Coronary artery (tissue), 2 donors: ENCODE measurements around the gene TACR3.
"Not testable (repeated sequence)": the region's sequence is repeated elsewhere in the genome, so short reads cannot be mapped to it uniquely, and the experiment has no call there.

ENCODE experiments used
- DNase-seq: peaks from one replicate; pipeline ENCODE4 v3.0.0-alpha.2; 2017; ENCODE audit warnings: low spot score
- H3K27ac ChIP-seq, 2 donors: fragments of 200-600 bp; sonication (generic); one replicate each; pipeline ENCODE4 v1.5.1; 2016 to 2019
- H3K4me3 ChIP-seq: fragments of 200-600 bp; sonication (generic); 2 replicates; pipeline ENCODE4 v1.5.1; 2016; ENCODE audit warnings: mild to moderate bottlenecking, moderate library complexity
- CTCF ChIP-seq: fragments of 200-600 bp; sonication (generic); IDR thresholded peaks from one replicate; pipeline ENCODE4 v1.5.1; 2019; ENCODE audit warnings: antibody characterized with exemption

Gene TACR3

GRCh38 chr4:103645991-103646390, 73.8 kb downstream of the TACR3 start:
- no peak for DNase-seq
- H3K27ac ChIP-seq, result no peak overlapping the region
- no peak for TF ChIP-seq CTCF
- no peak overlapping the region for H3K4me3 ChIP-seq

DNA sequence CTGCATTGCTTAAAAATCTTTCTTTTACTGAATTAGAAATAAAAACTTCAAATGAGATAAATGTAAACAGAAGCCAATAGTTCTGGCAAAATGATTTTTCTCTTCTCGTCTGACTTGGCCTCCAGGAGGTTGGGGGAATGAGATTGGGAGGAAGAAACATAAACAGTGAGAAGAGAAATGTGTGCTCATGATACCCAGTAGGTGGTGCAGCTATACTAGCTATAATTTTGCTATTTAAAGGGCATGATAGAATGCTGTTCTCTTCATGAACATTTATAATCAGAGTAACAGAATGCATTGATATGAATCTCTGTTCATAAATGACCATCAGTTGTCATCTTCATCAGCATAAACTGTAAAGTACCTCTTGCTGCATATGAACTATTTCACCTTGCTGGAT, 85.5 kb downstream of the TACR3 start:
- TF ChIP-seq CTCF, result no peak
- Histone ChIP-seq H3K27ac (no peak overlapping the region), H3K4me3 (no peak overlapping the region)
- DNase-seq, result no peak

- DNase-seq, result no peak
- TF ChIP-seq CTCF, result no peak
- no peak overlapping the region for H3K4me3 ChIP-seq
- no peak overlapping the region for H3K27ac ChIP-seq
Observed at GRCh38 chr4:103626296-103626695, 93.5 kb downstream of the TACR3 start.

DNA sequence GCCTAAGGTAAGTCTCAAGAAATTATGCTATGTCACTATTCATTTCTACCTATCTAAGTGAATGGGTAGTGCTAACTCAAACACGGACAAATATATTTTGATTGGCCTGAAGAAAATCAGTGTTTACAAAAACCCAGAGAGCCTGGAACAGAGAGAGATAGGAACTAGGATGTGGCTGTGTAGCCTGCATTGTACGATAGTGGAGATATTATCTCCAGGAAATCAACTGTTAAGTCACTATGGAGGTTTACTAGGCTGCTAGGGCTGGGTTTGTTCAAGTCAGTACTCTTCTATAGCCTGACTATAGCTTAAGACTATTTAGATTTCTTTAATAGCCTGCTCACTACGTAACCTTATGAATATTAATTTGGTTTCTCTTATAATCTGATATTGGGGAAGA, 127.9 kb downstream of the TACR3 start:
- Histone ChIP-seq H3K27ac (no peak overlapping the region), H3K4me3 (no peak overlapping the region)
- no peak for TF ChIP-seq CTCF
- no peak for DNase-seq

DNA sequence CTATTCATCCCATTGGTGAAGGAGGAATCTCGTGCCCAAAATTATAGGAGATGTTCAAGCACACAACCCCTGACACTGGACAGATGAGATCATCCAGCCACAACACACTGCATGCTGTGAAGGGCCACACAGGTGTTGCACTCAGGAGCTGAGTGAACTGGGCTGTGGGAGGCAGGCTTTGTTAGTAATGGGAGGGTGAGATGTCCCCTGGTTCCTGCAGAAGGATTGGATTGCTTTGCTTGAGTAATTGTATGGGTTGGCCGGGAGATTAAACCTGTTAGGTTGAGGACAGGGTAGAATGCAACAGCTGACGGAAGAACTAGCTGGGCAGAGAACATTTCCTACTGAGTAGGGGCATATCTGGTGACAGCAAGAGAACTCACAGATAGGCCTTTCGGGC, 152.2 kb downstream of the TACR3 start:
- TF ChIP-seq CTCF, result no peak
- Histone ChIP-seq H3K4me3 (no peak overlapping the region), H3K27ac (no peak overlapping the region)
- DNase-seq, result no peak

GRCh38 chr4:103559178-103559577, 160.6 kb downstream of the TACR3 start:
- H3K4me3 ChIP-seq, H3K27ac ChIP-seq, DNase-seq: not testable (repeated sequence)
